ENCODE results near the gene RAB27A.
"Not testable (repeated sequence)": the region's sequence is repeated elsewhere in the genome, so short reads cannot be mapped to it uniquely, and the experiment has no call there.

Gene RAB27A

DNA sequence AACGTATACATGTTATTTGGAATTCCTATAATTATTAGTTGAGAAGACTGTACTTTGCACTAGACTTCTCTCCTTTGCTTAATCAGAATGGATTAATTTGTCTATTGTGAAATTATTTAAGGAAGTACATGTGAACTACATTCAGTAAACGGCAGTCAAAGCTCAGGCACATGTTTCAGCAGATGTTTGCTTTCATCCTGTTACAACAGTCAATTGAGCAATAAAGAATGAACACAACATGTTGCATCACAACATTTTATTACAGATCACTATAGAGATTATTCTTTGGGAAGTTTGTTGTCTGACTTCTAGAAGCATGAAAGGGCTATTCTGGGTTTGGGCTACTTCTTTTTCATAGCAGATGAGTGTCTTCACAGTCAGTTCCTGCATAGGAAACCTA is 39.2 kb downstream of the RAB27A start:
- H3K36me3 ChIP-seq (ENCODE audit: control insufficient read depth, low read length), result no peaks in the 10 kb centered on the region
- H3K9me2 ChIP-seq (replicated peaks; ENCODE audit: control insufficient read depth, low read length), result no peaks in the 10 kb centered on the region
- H3F3A ChIP-seq (ENCODE audit: control insufficient read depth, insufficient read depth), result no peaks in the 10 kb centered on the region
- no peaks in the 10 kb centered on the region for H4K20me1 ChIP-seq (ENCODE audit: control insufficient read depth, insufficient read depth, low read depth, low read length)
- no peaks in the 10 kb centered on the region for H3K9me3 ChIP-seq (ENCODE audit: control insufficient read depth, insufficient read depth, low read length)
- no peak overlapping the region for H3K4me2 ChIP-seq (ENCODE audit: low read length)
- H3K4me3 ChIP-seq (ENCODE audit: low read length), result no peak overlapping the region
- H3K27ac ChIP-seq (ENCODE audit: low read depth, low read length), result no peak overlapping the region
- H3K27me3 ChIP-seq (ENCODE audit: control insufficient read depth, low read length), result no peaks in the 10 kb centered on the region
- no peak for TF ChIP-seq EZH2phosphoT487 (IDR thresholded peaks at IDR 0.05; ENCODE audit: borderline replicate concordance, low read length)
- TF ChIP-seq, protein P1, sequence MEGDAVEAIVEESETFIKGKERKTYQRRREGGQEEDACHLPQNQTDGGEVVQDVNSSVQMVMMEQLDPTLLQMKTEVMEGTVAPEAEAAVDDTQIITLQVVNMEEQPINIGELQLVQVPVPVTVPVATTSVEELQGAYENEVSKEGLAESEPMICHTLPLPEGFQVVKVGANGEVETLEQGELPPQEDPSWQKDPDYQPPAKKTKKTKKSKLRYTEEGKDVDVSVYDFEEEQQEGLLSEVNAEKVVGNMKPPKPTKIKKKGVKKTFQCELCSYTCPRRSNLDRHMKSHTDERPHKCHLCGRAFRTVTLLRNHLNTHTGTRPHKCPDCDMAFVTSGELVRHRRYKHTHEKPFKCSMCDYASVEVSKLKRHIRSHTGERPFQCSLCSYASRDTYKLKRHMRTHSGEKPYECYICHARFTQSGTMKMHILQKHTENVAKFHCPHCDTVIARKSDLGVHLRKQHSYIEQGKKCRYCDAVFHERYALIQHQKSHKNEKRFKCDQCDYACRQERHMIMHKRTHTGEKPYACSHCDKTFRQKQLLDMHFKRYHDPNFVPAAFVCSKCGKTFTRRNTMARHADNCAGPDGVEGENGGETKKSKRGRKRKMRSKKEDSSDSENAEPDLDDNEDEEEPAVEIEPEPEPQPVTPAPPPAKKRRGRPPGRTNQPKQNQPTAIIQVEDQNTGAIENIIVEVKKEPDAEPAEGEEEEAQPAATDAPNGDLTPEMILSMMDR (IDR thresholded peaks at IDR 0.05; ENCODE audit: low read depth, low read length, poor library complexity, severe bottlenecking), result no peak
- no peaks in the 10 kb centered on the region for H3K79me2 ChIP-seq (ENCODE audit: control insufficient read depth, low read length)
- H3K4me1 ChIP-seq (ENCODE audit: control insufficient read depth, low read length), result no peaks in the 10 kb centered on the region

DNA sequence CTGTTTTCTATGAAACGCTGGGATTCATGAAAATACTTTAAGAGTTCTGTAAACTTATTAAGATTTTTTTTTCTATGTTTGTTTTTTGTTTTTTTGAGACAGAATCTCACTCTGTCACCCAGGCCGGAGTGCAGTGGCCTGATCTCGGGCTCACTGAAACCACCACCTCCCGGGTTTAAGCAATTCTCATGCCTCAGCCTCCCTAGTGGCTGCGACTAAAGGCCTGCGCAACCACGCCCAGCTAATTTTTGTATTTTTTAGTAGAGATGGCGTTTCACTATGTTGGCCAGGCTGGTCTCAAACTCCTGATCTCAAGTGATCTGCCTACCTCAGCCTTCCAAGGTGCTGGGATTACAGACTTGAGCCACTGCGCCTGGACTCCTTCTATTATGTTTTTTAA is 39.7 kb downstream of the RAB27A start:
- not testable (repeated sequence) for H3K27ac ChIP-seq (ENCODE audit: low read depth, low read length); H3K9me2 ChIP-seq (replicated peaks; ENCODE audit: control insufficient read depth, low read length); H3K36me3 ChIP-seq (ENCODE audit: control insufficient read depth, low read length); H3K4me2 ChIP-seq (ENCODE audit: low read length); H3K4me1 ChIP-seq (ENCODE audit: control insufficient read depth, low read length); H3K27me3 ChIP-seq (ENCODE audit: control insufficient read depth, low read length); H3F3A ChIP-seq (ENCODE audit: control insufficient read depth, insufficient read depth); H4K20me1 ChIP-seq (ENCODE audit: control insufficient read depth, insufficient read depth, low read depth, low read length); H3K79me2 ChIP-seq (ENCODE audit: control insufficient read depth, low read length); H3K9me3 ChIP-seq (ENCODE audit: control insufficient read depth, insufficient read depth, low read length); H3K4me3 ChIP-seq (ENCODE audit: low read length)

DNA sequence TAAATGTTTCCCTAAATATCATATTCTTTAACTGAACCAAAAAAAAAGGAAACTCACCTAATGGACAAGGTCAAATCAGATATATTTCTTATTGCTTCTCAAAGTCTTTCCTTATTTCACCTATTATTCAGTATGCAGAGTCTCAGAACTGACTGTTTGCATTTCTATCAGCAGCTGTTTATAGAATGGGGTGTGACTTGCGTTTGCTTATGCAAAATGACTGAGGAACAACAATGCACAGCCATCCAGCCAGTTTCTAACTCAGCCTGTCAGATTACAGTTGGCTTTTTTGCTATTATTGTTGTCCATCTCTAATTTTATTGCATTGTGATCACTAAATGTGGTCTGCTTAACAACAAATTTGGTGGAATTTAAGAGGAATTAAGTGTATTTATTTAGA is 40.7 kb downstream of the RAB27A start:
- Histone ChIP-seq H3K4me1 (ENCODE audit: control insufficient read depth, low read length) (no peaks in the 10 kb centered on the region), H3K4me3 (ENCODE audit: low read length) (no peak overlapping the region), H3K27ac (ENCODE audit: low read depth, low read length) (no peak overlapping the region), H3K79me2 (ENCODE audit: control insufficient read depth, low read length) (no peaks in the 10 kb centered on the region), H3K36me3 (ENCODE audit: control insufficient read depth, low read length) (no peaks in the 10 kb centered on the region), H3K9me3 (ENCODE audit: control insufficient read depth, insufficient read depth, low read length) (no peaks in the 10 kb centered on the region), H3K4me2 (ENCODE audit: low read length) (no peak overlapping the region), H4K20me1 (ENCODE audit: control insufficient read depth, insufficient read depth, low read depth, low read length) (no peaks in the 10 kb centered on the region), H3F3A (ENCODE audit: control insufficient read depth, insufficient read depth) (no peaks in the 10 kb centered on the region), H3K9me2 (replicated peaks; ENCODE audit: control insufficient read depth, low read length) (no peaks in the 10 kb centered on the region), H3K27me3 (ENCODE audit: control insufficient read depth, low read length) (no peaks in the 10 kb centered on the region)
- TF ChIP-seq, protein P1 (IDR thresholded peaks at IDR 0.05; ENCODE audit: low read depth, low read length, poor library complexity, severe bottlenecking), result no peak
- TF ChIP-seq EZH2phosphoT487 (IDR thresholded peaks at IDR 0.05; ENCODE audit: borderline replicate concordance, low read length), result no peak

DNA sequence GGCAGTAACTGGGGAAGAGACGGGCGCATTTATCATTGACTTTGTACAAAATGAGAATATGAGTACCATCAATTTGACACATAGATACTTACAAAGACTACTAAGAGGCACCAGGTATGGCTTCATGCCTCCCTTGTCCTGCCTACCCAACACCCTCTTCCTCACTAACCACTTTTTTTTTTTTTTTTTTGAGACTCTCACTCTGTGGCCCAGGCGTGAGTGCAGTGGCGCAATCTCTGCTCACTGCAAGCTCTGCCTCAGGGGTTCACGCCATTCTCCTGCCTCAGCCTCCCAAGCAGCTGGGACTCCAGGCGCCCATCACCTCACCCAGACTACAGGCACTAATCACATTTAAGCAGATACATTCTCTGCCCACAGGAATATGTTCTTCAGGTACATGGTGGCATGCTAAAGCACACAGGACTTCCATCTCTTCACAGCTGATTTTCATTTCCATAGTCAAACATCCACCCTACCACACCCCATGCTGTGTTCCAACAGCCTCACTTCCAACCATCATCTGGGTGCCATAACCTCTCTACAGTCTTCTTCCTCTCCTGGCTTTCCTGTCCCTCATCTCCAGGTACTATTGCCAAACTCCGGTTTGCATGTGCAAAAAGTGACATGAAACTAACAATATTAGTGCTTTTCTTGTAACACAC is 41.7 kb downstream of the RAB27A start:
- no peaks in the 10 kb centered on the region for H3K36me3 ChIP-seq (ENCODE audit: control insufficient read depth, low read length)
- H3K9me3 ChIP-seq (ENCODE audit: control insufficient read depth, insufficient read depth, low read length), result no peaks in the 10 kb centered on the region
- no peak overlapping the region for H3K27ac ChIP-seq (ENCODE audit: low read depth, low read length)
- no peak for TF ChIP-seq EZH2phosphoT487 (IDR thresholded peaks at IDR 0.05; ENCODE audit: borderline replicate concordance, low read length)
- TF ChIP-seq, protein P1 (IDR thresholded peaks at IDR 0.05; ENCODE audit: low read depth, low read length, poor library complexity, severe bottlenecking), result no peak
- no peaks in the 10 kb centered on the region for H3K4me1 ChIP-seq (ENCODE audit: control insufficient read depth, low read length)
- H4K20me1 ChIP-seq (ENCODE audit: control insufficient read depth, insufficient read depth, low read depth, low read length), result no peaks in the 10 kb centered on the region
- no peaks in the 10 kb centered on the region for H3K79me2 ChIP-seq (ENCODE audit: control insufficient read depth, low read length)
- H3K27me3 ChIP-seq (ENCODE audit: control insufficient read depth, low read length), result no peaks in the 10 kb centered on the region
- H3K4me3 ChIP-seq (ENCODE audit: low read length), result no peak overlapping the region
- H3F3A ChIP-seq (ENCODE audit: control insufficient read depth, insufficient read depth), result no peaks in the 10 kb centered on the region
- no peak overlapping the region for H3K4me2 ChIP-seq (ENCODE audit: low read length)
- no peaks in the 10 kb centered on the region for H3K9me2 ChIP-seq (replicated peaks; ENCODE audit: control insufficient read depth, low read length)
